GM21717 (cell line): ENCODE measurements around the gene FEN1.
A peak's percentile ranks its signal among the peaks of the same experiment; 100 is the strongest.

Experiments used
- ATAC-seq: cut with Tn5 transposase; IDR thresholded peaks from one replicate; pipeline ENCODE4 v1.9.1; 2021; ENCODE audit warnings: mild to moderate bottlenecking, moderate library complexity; ENCODE audit not compliant: unreplicated experiment

Gene FEN1

GRCh38 chr11:61793083-61793828 lies 545 bp downstream of the FEN1 start:
- ATAC-seq, result peak; percentile 25

- no peak for ATAC-seq
Measured at GRCh38 chr11:61793829-61794204, 1.1 kb downstream of the FEN1 start.

DNA sequence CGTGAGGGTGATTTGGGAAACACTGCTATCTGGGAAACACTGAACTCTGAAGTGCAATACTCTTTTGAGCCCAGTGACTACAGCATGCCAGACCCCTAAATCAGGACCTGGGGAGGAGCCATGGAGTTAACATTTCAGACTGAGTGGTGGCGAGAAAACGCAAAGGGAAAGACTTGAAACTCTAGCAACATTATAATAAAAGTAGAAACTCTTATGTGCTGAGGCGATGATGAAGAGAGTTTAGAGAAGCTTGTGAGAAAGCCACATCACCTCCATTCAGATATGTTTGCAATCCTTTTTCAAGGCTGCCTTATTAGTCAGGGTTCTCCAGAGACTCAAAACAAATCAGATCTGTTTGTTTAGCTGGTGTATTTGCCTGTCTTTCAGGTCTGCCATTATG lies 1.9 kb downstream of the FEN1 start:
- ATAC-seq, result no peak

DNA sequence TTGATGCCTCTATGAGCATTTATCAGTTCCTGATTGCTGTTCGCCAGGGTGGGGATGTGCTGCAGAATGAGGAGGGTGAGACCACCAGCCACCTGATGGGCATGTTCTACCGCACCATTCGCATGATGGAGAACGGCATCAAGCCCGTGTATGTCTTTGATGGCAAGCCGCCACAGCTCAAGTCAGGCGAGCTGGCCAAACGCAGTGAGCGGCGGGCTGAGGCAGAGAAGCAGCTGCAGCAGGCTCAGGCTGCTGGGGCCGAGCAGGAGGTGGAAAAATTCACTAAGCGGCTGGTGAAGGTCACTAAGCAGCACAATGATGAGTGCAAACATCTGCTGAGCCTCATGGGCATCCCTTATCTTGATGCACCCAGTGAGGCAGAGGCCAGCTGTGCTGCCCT lies 2.7 kb downstream of the FEN1 start:
- ATAC-seq, result no peak

DNA sequence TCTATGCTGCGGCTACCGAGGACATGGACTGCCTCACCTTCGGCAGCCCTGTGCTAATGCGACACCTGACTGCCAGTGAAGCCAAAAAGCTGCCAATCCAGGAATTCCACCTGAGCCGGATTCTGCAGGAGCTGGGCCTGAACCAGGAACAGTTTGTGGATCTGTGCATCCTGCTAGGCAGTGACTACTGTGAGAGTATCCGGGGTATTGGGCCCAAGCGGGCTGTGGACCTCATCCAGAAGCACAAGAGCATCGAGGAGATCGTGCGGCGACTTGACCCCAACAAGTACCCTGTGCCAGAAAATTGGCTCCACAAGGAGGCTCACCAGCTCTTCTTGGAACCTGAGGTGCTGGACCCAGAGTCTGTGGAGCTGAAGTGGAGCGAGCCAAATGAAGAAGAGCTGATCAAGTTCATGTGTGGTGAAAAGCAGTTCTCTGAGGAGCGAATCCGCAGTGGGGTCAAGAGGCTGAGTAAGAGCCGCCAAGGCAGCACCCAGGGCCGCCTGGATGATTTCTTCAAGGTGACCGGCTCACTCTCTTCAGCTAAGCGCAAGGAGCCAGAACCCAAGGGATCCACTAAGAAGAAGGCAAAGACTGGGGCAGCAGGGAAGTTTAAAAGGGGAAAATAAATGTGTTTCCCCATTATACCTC lies 3.3 kb downstream of the FEN1 start:
- ATAC-seq, result no peak

DNA sequence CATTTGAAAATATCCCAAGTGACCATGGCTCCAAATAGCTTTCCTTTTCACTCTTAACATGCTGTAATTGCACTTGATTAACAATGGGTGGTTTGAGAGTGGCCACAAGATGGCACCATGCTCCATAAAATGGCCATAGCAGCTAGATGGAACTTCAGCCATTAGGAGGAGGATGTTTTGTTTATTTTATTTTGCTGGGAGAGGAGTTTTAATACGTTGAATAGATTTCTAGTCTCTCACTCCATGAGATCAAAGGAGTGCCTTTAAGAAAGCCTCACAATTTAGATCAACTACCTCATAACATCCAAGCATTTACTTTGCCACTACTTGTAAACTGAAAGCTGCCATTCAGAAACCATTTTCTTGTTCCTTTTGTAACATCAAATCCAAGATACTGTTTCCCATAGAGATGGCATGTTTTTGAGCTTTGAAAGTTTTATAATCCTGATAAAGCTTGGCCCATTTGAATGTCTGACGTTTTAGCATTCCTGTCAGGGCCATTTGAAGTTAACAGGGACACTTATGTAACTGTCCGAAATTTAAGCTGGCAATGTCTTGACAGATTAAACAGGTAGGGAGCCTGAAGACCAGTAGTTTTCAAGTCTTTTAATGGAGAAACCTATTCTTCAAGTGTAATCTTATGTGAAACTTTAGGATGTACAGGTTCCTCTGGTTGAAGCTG lies 4.7 kb downstream of the FEN1 start:
- no peak for ATAC-seq

GRCh38 chr11:61799665-61800284 lies 7.1 kb downstream of the FEN1 start:
- ATAC-seq, result no peak

DNA sequence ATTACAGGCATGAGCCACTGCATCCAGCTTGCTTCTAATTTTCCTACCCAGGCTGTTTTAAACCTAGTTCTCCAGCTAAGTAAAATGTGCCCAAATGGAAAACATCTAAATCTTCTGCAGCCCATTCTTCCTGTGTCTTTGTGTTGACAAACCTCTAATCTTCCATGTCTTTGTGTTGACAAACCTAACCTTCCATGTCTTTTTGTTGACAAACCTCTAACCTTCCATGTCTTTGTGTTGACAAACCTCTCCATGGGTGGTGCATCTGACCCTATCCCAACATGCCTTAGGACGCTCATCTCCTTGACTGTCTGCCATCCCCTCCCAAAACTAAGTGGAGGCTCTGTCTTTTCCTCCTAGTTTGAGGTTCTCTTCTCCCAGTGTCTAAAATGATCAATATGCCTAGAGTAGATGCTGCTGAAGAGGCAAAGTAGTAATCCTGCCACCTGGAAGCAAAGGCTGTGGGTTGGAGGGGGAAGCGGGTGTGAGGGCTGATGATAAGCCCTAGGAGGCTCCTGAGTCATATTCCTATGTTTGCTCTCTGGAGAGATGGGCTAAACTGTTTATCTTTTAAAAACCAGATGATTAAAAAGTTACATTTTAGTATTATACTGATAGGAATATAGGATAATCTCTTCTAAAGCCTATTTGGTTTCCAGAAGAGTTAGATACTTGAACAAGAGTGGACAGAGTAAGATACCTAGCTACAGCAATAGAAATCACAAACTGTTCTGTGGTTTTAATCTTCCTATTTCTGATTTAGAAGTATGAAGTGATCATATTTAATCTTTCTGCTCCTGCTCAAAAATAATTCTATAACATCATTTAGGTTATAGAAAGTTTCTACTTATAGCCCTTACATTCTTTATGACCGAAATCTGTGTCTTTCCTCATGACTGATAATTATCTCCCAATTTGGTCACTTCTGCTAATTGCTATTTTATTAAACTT lies 7.9 kb downstream of the FEN1 start:
- ATAC-seq, result no peak

DNA sequence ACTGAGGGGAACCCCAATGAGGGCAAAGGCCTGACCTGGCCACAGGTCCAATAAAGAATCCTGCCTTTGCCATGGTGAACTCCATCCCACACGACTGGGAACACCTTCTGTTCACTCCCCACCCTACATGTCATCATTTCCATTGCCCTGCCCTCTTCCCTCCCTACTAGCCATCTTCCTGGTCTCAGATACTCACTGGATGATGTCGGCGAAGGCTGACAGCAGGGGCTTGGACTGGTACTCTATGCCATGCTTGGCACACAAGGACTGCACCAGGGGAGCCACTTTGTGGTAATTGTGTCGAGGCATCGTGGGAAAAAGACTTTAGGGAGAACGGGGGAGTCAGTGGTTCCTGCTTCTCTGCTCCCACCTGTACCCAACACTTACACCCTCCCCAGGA lies 9.9 kb downstream of the FEN1 start:
- no peak for ATAC-seq

- no peak for ATAC-seq
Measured at GRCh38 chr11:61803889-61804647, 11.4 kb downstream of the FEN1 start.

DNA sequence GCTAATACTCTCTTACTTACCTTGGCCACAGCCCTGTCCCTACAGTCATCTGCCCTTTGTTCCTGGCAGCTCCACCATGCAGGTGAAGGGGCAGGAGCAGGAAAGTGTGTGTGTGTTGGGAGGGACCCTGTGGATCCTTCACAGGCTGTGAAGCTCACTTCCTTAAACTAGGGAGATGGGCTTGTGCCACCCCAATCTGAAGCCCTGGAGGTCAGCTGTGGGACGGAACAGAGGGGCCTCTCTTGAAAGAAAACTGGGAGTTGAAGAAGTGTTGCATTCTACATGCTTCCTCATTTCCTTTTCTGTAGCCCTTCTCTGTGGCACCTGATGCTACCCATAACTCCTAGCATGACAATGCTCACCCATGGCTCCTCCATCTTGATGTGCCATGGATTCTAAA lies 12.4 kb downstream of the FEN1 start:
- ATAC-seq, result no peak

DNA sequence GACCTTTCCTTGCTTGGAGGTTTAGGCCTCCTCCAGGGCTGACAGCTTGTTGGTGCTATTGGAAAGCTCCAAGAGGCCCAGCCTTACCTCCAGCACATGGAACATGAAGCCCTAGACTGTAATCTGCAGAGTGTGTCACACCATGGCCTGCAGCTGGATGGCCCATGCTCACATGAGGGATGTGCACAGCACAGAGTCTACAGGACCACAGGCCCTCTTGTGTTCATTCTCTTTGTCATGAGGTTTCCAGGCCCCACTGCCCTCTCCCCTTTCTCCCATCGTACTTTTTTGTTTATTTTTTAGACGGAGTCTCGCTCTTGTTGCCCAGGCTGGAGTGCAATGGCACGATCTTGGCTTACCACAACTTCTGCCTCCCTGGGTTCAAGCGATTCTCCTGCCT lies 14.1 kb downstream of the FEN1 start:
- ATAC-seq, result no peak

GRCh38 chr11:61810671-61811175 lies 18.0 kb downstream of the FEN1 start:
- ATAC-seq, result no peak

DNA sequence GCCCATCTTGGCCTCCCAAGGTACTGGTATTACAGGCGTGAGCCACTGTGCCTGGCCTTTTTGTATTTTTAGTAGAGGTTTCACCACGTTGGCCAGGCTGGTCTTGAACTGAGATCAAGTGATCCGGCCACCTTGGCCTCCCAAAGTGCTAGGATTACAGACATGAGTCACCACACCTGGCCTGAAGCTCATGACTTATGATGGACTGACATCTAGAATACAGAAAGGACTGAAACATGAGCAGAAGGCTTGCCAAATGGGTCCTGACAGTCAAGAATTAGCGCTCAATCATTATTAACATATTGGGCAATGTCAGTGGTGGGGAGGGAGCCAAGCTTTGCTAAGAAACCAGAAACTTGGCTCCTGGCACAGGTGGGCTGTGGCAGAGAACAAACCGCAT lies 19.1 kb downstream of the FEN1 start:
- no peak for ATAC-seq

- no peak for ATAC-seq
Measured at GRCh38 chr11:61812736-61813411, 20.2 kb downstream of the FEN1 start.

DNA sequence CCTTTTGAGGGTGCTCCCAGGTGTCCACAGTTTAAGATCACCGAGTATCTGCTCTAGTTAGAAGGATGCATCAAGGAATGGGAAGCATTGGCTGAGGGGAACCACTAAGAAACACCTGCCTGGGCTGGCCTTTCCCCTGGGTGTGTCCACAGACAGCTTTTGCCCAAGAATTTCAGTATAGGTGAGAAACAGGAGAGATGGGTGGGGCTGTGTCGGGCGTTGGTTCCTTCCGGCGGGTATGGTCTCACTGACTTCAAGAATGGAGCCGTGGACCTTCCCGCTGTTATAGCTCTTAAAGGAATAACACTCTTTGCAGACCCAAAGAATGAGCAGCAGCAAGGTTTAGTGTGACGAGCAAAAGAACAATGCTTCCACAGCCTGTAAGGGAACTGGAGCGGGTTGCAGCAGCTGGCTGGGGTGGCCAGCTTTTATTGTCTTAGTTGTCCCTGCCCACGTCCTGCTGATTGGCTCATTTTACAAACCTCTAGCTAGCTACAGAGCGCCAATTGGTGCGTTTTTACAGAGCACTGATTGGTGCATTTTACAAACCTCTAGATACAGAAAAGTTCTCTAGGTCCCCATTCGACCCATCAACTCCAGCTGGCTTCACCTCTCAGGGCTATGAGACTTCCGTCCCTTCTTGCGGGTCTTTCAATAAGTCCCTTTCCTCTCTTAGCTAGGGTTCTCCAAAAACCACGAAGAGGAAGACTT lies 21.7 kb downstream of the FEN1 start:
- ATAC-seq, result no peak

GRCh38 chr11:61814958-61815789 lies 22.5 kb downstream of the FEN1 start:
- ATAC-seq, result peak; percentile 43
